ENCODE results near the gene PRPF31.
A peak's percentile ranks its signal among the peaks of the same experiment; 100 is the strongest.

Gene PRPF31

GRCh38 chr19:54141356-54141755 lies 25.8 kb downstream of the PRPF31 start:
- no peak for DNase-seq (ENCODE audit: low read depth, low spot score)

- DNase-seq (ENCODE audit: low read depth, low spot score), result no peak
Measured at GRCh38 chr19:54142166-54142780, 26.7 kb downstream of the PRPF31 start.

GRCh38 chr19:54145541-54146158 lies 30.1 kb downstream of the PRPF31 start:
- DNase-seq (ENCODE audit: low read depth, low spot score), result no peak

- no peak for DNase-seq (ENCODE audit: low read depth, low spot score)
Measured at GRCh38 chr19:54147676-54148075, 32.1 kb downstream of the PRPF31 start.

GRCh38 chr19:54148158-54148557 lies 32.6 kb downstream of the PRPF31 start:
- DNase-seq (ENCODE audit: low read depth, low spot score), result no peak

- no peak for DNase-seq (ENCODE audit: low read depth, low spot score)
Measured at GRCh38 chr19:54149021-54149812, 33.7 kb downstream of the PRPF31 start.

- no peak for DNase-seq (ENCODE audit: low read depth, low spot score)
Measured at GRCh38 chr19:54151362-54152035, 35.9 kb downstream of the PRPF31 start.

GRCh38 chr19:54152267-54152666 lies 36.7 kb downstream of the PRPF31 start:
- no peak for DNase-seq (ENCODE audit: low read depth, low spot score)

GRCh38 chr19:54152878-54153524 lies 37.4 kb downstream of the PRPF31 start:
- no peak for DNase-seq (ENCODE audit: low read depth, low spot score)

GRCh38 chr19:54153731-54154326 lies 38.3 kb downstream of the PRPF31 start:
- DNase-seq (ENCODE audit: low read depth, low spot score), result no peak

- no peak for DNase-seq (ENCODE audit: low read depth, low spot score)
Measured at GRCh38 chr19:54154603-54155345, 39.2 kb downstream of the PRPF31 start.

GRCh38 chr19:54155694-54156093 lies 40.1 kb downstream of the PRPF31 start:
- DNase-seq (ENCODE audit: low read depth, low spot score), result no peak

GRCh38 chr19:54156490-54156889 lies 40.9 kb downstream of the PRPF31 start:
- DNase-seq (ENCODE audit: low read depth, low spot score), result no peak

- no peak for DNase-seq (ENCODE audit: low read depth, low spot score)
Measured at GRCh38 chr19:54156953-54157352, 41.4 kb downstream of the PRPF31 start.

GRCh38 chr19:54158812-54159351 lies 43.3 kb downstream of the PRPF31 start:
- no peak for DNase-seq (ENCODE audit: low read depth, low spot score)

GRCh38 chr19:54159352-54160181 lies 44.0 kb downstream of the PRPF31 start, which contains the start of gene LENG1:
Gene LENG1, minus strand, starts transcription at chr19:54159721. Its CDS starts 26 bp downstream, at chr19:54159695.
- peak; percentile 100 for DNase-seq (ENCODE audit: low read depth, low spot score)

- DNase-seq (ENCODE audit: low read depth, low spot score), result no peak
Measured at GRCh38 chr19:54160182-54160811, 44.7 kb downstream of the PRPF31 start.

GRCh38 chr19:54160854-54161253 lies 45.3 kb downstream of the PRPF31 start:
- DNase-seq (ENCODE audit: low read depth, low spot score), result no peak
